ENCODE results near the gene GCK.

The GCK gene

DNA sequence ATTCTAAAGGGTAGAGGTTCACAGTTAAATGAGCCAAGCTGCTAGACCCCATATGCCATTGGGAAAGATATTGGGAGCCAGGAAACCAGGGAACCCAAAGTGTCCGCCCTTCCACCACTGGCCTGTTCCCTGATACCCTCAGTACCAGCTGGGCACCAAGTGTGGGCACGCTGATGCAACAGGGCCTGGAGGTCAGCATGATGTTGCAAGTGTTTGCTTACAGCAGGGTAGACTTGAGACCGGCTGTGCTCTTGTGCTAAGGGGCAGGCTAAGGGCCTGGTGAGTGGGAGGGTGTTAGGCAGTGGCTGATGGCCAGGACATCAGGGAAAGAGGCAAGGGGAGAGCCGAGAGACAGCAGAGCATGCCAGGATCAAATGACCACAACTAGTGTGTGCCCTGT is 27.1 kb downstream of the GCK start:
- TF ChIP-seq, protein P1, sequence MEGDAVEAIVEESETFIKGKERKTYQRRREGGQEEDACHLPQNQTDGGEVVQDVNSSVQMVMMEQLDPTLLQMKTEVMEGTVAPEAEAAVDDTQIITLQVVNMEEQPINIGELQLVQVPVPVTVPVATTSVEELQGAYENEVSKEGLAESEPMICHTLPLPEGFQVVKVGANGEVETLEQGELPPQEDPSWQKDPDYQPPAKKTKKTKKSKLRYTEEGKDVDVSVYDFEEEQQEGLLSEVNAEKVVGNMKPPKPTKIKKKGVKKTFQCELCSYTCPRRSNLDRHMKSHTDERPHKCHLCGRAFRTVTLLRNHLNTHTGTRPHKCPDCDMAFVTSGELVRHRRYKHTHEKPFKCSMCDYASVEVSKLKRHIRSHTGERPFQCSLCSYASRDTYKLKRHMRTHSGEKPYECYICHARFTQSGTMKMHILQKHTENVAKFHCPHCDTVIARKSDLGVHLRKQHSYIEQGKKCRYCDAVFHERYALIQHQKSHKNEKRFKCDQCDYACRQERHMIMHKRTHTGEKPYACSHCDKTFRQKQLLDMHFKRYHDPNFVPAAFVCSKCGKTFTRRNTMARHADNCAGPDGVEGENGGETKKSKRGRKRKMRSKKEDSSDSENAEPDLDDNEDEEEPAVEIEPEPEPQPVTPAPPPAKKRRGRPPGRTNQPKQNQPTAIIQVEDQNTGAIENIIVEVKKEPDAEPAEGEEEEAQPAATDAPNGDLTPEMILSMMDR (conservative IDR thresholded peaks at IDR 0.05; ENCODE audit: control insufficient read depth, insufficient read depth, low read depth, low read length), result no peak
- peak; percentile 2 for DNase-seq (ENCODE audit: low read depth)
- no peak overlapping the region for H3K4me3 ChIP-seq (ENCODE audit: control insufficient read depth, low read depth, low read length)

DNA sequence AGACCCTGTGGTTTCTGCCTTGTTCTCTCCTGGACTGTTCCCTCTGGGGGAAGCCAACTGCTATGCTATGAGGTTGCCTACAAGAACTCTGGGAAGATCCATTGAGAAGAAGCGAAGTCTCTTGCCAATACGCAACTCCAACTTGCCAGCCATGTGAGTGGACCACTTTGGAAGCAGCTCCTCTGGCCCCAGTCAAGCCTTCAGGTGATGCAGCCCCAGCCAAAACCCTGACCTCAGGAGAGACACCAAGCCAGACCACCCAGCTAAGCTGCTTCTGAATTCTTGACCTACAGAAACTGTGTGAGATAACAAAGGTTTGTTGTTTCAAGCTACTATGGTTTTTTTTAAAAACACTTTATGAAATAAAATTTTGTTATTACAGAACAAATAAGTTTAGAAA is 27.9 kb downstream of the GCK start:
- TF ChIP-seq, protein P1 (conservative IDR thresholded peaks at IDR 0.05; ENCODE audit: control insufficient read depth, insufficient read depth, low read depth, low read length), result no peak
- H3K4me3 ChIP-seq (ENCODE audit: control insufficient read depth, low read depth, low read length), result no peak overlapping the region
- no peak for DNase-seq (ENCODE audit: low read depth)

DNA sequence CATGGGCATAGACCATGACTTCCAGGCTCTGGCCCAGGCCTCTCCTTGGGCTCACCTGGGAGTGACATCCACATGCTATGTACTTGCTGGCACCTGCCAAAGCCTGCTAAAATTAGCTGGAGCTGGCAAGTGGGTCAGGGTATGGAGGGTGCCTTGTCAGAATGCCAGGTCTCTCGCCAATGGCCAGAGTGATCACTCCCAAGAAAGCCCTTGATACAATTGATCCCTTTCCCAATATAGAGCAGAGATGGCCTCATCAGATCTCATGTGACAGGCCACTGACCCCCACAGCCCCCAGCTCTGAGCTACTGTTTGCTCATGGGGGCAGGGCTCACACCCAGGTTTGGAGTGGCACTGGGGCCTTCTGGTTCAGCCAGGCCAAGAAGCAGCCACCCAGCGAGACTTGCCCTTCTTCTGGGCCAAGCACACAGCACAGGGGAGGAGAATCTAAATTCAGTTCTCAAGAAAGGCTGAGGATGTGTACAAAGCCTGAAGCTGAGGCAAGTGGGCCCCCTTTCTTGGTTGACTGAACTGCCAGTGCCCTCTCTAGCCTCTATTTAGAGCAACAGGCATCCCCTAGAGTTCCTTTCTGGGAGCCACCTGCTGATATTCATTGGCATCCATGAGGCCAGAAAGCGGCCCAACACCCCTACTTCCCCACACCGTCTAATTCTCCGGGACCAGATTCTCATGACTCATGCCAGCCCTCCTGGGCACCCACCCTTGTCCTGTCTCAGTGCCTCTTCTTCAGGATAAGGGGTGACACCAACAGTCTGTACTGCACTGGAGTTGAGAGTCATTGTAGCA is 29.2 kb downstream of the GCK start:
- H3K4me3 ChIP-seq (ENCODE audit: control insufficient read depth, low read depth, low read length), result no peak overlapping the region
- DNase-seq (ENCODE audit: low read depth), result no peak
- TF ChIP-seq, protein P1 (conservative IDR thresholded peaks at IDR 0.05; ENCODE audit: control insufficient read depth, insufficient read depth, low read depth, low read length), result no peak

DNA sequence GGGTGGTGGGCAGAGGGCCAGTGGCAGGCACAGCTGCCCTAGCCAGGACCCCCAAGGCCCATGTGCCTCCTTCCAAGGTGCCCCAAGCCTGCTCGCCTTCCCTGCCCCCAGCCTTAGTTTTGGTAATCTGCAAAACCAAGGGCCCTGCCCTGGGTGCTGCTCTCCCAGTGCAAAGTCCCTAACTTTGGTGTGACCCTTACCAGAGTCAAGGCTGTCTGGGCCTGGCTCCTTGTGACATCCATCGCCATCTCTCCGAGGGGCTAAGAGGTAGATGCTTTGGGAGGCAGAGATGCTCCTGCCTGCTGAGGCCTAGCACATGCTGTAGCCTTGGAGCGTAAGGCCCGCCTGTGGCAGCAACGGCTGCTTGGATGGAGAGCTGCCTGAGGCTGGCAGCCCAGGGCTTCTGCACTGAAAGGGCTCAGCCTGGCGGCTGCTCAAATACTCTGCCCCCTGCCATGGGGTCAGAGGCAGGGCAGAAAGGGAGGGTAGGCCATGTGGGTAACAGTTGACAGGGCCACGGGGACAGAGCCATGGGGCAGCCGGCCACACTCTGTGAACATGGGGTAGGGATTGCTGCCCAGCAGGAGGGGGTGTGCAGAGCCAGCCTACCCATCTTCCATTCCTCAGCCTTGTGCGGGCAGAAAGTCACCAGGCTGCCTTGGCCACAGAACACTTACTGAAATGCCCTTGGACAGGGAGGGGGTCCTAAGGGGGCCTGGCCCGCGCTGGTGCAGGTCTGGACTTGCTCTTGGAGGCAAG is 30.2 kb downstream of the GCK start:
- DNase-seq (ENCODE audit: low read depth), result no peak
- TF ChIP-seq, protein P1 (conservative IDR thresholded peaks at IDR 0.05; ENCODE audit: control insufficient read depth, insufficient read depth, low read depth, low read length), result no peak
- H3K4me3 ChIP-seq (ENCODE audit: control insufficient read depth, low read depth, low read length), result no peak overlapping the region

DNA sequence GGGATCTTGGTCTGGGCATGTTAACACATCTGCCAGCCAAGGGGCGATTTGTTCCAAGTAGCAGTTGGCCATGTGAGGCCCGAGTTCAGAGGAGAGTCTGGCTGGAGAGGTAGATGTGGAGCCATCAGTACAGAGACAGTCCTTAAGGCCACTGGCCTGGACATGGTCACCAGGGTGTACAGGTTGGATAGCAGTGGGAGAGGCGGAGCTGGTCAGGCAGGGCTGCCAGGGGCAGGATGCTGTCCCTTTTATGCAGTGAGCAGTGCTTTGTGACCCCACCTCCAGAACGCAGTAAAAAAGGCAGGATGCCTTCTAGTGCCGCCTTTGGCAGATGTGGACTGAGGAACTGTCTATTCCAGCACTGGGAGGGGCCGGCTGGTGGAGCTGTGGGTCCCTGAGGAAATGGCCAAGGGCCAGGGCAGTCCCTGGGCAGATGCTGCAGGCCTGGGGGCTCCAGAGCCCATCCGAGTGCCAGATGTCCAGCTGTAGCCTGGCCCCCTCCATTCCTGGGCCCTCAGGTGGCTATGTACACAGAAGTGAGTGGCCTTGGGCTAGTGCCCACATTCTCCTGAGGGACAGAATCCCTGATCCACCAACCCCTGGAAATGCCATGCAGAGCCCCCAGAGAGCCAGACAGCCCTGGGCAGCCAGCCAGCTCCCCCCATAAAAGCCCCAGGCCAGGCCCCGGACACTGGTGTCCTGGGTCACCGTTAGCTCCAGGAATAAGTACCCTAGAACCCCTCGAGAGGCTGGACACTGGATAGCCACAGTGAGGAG is 31.0 kb downstream of the GCK start:
- DNase-seq (ENCODE audit: low read depth), result no peak
- TF ChIP-seq, protein P1 (conservative IDR thresholded peaks at IDR 0.05; ENCODE audit: control insufficient read depth, insufficient read depth, low read depth, low read length), result no peak
- no peak overlapping the region for H3K4me3 ChIP-seq (ENCODE audit: control insufficient read depth, low read depth, low read length)
